H1 (cell line): ENCODE measurements around the gene MKKS. TPM values are rescaled to one million over a fixed set of nuclear protein-coding genes. Genes with fewer than 3 reads are reported as not detected.

Experiments used
- PHF8 ChIP-seq: fragments of 200-600 bp; sonication (generic); conservative IDR thresholded peaks from 2 replicates; pipeline ENCODE4 v1.7.1; 2012; ENCODE audit warnings: low read depth, mild to moderate bottlenecking, inconsistent platforms, low read length, moderate library complexity
- polyA plus RNA-seq, 7 experiments: library from polyadenylated mRNA; depleted of rRNA in 3 of 7; stranded (reverse) in 5 of 7; unstranded in 2 of 7; fragments of >200 nt in 5 of 7; fragments of 200-250 nt in 2 of 7; gene quantifications; 1 replicate in 5 of 7; 2 replicates in 1 of 7; 4 replicates in 1 of 7; pipeline versions ENCODE4 v1.2.1 to v1.2.3, GENCODE V29; 2011 to 2013; ENCODE audit warnings: missing spikeins in 2 of 7, mixed read lengths in 2 of 7
- total RNA-seq: library from RNA; stranded (reverse); fragmentation: NEBNext Ultra II Directional; extraction: Animal tissue kit (Norgen Biotek cat#: 25700); gene quantifications from 2 replicates; pipeline ENCODE4 v1.2.1, GENCODE V29; 2021
- TF ChIP-seq, protein P1 (sequence below): IDR thresholded peaks from 2 replicates; pipeline ENCODE4 v1.6.1; 2012; ENCODE audit warnings: inconsistent platforms

MKKS gene
- total and polyA plus RNA-seq, 2 of the 8 experiments (the other 6 are each of a cell fraction or from before 2014, with no cell fraction given): 15.9 to 24.8 TPM

- TF ChIP-seq, protein P1, sequence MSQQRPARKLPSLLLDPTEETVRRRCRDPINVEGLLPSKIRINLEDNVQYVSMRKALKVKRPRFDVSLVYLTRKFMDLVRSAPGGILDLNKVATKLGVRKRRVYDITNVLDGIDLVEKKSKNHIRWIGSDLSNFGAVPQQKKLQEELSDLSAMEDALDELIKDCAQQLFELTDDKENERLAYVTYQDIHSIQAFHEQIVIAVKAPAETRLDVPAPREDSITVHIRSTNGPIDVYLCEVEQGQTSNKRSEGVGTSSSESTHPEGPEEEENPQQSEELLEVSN: no peak
- no peak for TF ChIP-seq PHF8
Observed at GRCh38 chr20:10359621-10360040, 74.4 kb downstream of the MKKS start (continued).
